Stimulated activated CD4-positive, alpha-beta T cell treated with anti-CD3 and anti-CD28 coated beads, Interleukin-12 subunit alpha, Interleukin-12 subunit beta, amount 100 ng/mL, for 48 hours (primary cell): ENCODE results near the gene KIF4B.
"Not testable (repeated sequence)": the region's sequence is repeated elsewhere in the genome, so short reads cannot be mapped to it uniquely, and the experiment has no call there.

ENCODE experiments used
- DNase-seq, 3 donors: peaks; one replicate each; pipeline ENCODE4 v3.0.0-alpha.2; 2020; ENCODE audit warnings: low read depth in 2 of 3, low spot score in 1 of 3

KIF4B gene

GRCh38 chr5:155004138-155004744 lies 9.3 kb upstream of the KIF4B start:
- DNase-seq: peak; percentile 12 to 24 (median 17)

GRCh38 chr5:155006265-155006664 lies 7.3 kb upstream of the KIF4B start:
- DNase-seq: not testable (repeated sequence)

GRCh38 chr5:155008669-155009068 lies 4.9 kb upstream of the KIF4B start:
- DNase-seq: no peak

- DNase-seq: no peak
Observed at GRCh38 chr5:155010881-155011280, 2.7 kb upstream of the KIF4B start.

- DNase-seq: no peak
Observed at GRCh38 chr5:155015239-155015638, 1.7 kb downstream of the KIF4B start.

GRCh38 chr5:155017610-155018009 lies 4.1 kb downstream of the KIF4B start:
- DNase-seq: no peak

GRCh38 chr5:155019601-155020226 lies 6.2 kb downstream of the KIF4B start:
- no peak for DNase-seq

- no peak for DNase-seq
Observed at GRCh38 chr5:155021842-155022241, 8.3 kb downstream of the KIF4B start.

GRCh38 chr5:155023320-155023719 lies 9.8 kb downstream of the KIF4B start:
- no peak for DNase-seq

- DNase-seq: no peak
Observed at GRCh38 chr5:155024015-155024414, 10.5 kb downstream of the KIF4B start.

GRCh38 chr5:155025895-155026294 lies 12.3 kb downstream of the KIF4B start:
- DNase-seq: peak in 2 of 3 donors; percentile 8 to 15

GRCh38 chr5:155027993-155028629 lies 14.6 kb downstream of the KIF4B start:
- no peak for DNase-seq

GRCh38 chr5:155029240-155029639 lies 15.7 kb downstream of the KIF4B start:
- no peak for DNase-seq

- not testable (repeated sequence) for DNase-seq
Observed at GRCh38 chr5:155034145-155034744, 20.7 kb downstream of the KIF4B start.

- not testable (repeated sequence) for DNase-seq
Observed at GRCh38 chr5:155035087-155035486, 21.5 kb downstream of the KIF4B start.

- no peak for DNase-seq
Observed at GRCh38 chr5:155040984-155041653, 27.6 kb downstream of the KIF4B start.

GRCh38 chr5:155044591-155044990 lies 31.0 kb downstream of the KIF4B start:
- no peak for DNase-seq

GRCh38 chr5:155046591-155046990 lies 33.0 kb downstream of the KIF4B start:
- no peak for DNase-seq

GRCh38 chr5:155047818-155048217 lies 34.3 kb downstream of the KIF4B start:
- no peak for DNase-seq

GRCh38 chr5:155049569-155050383 lies 36.2 kb downstream of the KIF4B start:
- DNase-seq: no peak
